ENCODE data around the gene PFKFB2. TPM values are rescaled to one million over a fixed set of nuclear protein-coding genes. Genes with fewer than 3 reads are reported as not detected.

Gene PFKFB2
- polyA plus RNA-seq, 1 donor from 2014 or later = 9.8 TPM

- H4K20me1 ChIP-seq (ENCODE audit: insufficient read depth) = no peaks in the 10 kb centered on the region
Observed at GRCh38 chr1:207039380-207040180, 13.5 kb upstream of the PFKFB2 start.

GRCh38 chr1:207040181-207040533 lies 12.9 kb upstream of the PFKFB2 start:
- Histone ChIP-seq H3K27ac (ENCODE audit: low read length) (no peak overlapping the region), H3F3A (ENCODE audit: insufficient read depth, low read length, poor library complexity, severe bottlenecking) (no peaks in the 10 kb centered on the region), H3K4me3 (ENCODE audit: low read length) (no peak overlapping the region), H3K79me2 (replicated peaks; ENCODE audit: insufficient read depth, low read length) (peaks cover 4% of the 10 kb centered on the region), H4K20me1 (ENCODE audit: insufficient read depth) (no peaks in the 10 kb centered on the region), H3K36me3 (ENCODE audit: insufficient read depth, low read length) (no peaks in the 10 kb centered on the region), H2AFZ (ENCODE audit: low read depth, low read length) (no peak overlapping the region), H3K9me2 (ENCODE audit: insufficient read depth, low read length) (no peaks in the 10 kb centered on the region), H3K9ac (ENCODE audit: low read length) (no peak overlapping the region), H3K27me3 (ENCODE audit: insufficient read depth, low read depth, low read length) (no peaks in the 10 kb centered on the region), H3K4me2 (ENCODE audit: low read length) (no peak overlapping the region), H3K9me3 (ENCODE audit: low read length) (no peaks in the 10 kb centered on the region)
- TF ChIP-seq POLR2AphosphoS5 (IDR thresholded peaks at IDR 0.05) (no peak), EZH2 (IDR thresholded peaks at IDR 0.05; ENCODE audit: borderline replicate concordance, insufficient read depth, low read length, poor library complexity, severe bottlenecking) (no peak), TAF1 (IDR thresholded peaks at IDR 0.05; ENCODE audit: low read depth) (no peak), RAD21 (conservative IDR thresholded peaks at IDR 0.05) (no peak), REST (IDR thresholded peaks at IDR 0.05; ENCODE audit: borderline replicate concordance) (no peak)

More at GRCh38 chr1:207039380-207040180, 13.5 kb upstream of the PFKFB2 start:
- Histone ChIP-seq H3K36me3 (ENCODE audit: insufficient read depth, low read length) (no peaks in the 10 kb centered on the region), H2AFZ (ENCODE audit: low read depth, low read length) (no peak overlapping the region), H3K9me3 (ENCODE audit: low read length) (no peaks in the 10 kb centered on the region), H3K79me2 (replicated peaks; ENCODE audit: insufficient read depth, low read length) (no peaks in the 10 kb centered on the region), H3K27me3 (ENCODE audit: insufficient read depth, low read depth, low read length) (no peaks in the 10 kb centered on the region), H3K27ac (ENCODE audit: low read length) (no peak overlapping the region), H3K9ac (ENCODE audit: low read length) (no peak overlapping the region), H3K4me3 (ENCODE audit: low read length) (no peak overlapping the region), H3F3A (ENCODE audit: insufficient read depth, low read length, poor library complexity, severe bottlenecking) (no peaks in the 10 kb centered on the region), H3K9me2 (ENCODE audit: insufficient read depth, low read length) (no peaks in the 10 kb centered on the region), H3K4me2 (ENCODE audit: low read length) (no peak overlapping the region)
- TF ChIP-seq CTCF (IDR thresholded peaks at IDR 0.05; ENCODE audit: poor library complexity, severe bottlenecking) (no peak), EZH2 (IDR thresholded peaks at IDR 0.05; ENCODE audit: borderline replicate concordance, insufficient read depth, low read length, poor library complexity, severe bottlenecking) (no peak), MXI1 (conservative IDR thresholded peaks at IDR 0.05; ENCODE audit: poor library complexity, severe bottlenecking) (no peak), REST (IDR thresholded peaks at IDR 0.05; ENCODE audit: borderline replicate concordance) (no peak), RAD21 (conservative IDR thresholded peaks at IDR 0.05) (no peak), SMC3 (conservative IDR thresholded peaks at IDR 0.05; ENCODE audit: poor library complexity) (no peak), POLR2AphosphoS5 (IDR thresholded peaks at IDR 0.05) (no peak), TAF1 (IDR thresholded peaks at IDR 0.05; ENCODE audit: low read depth) (no peak), EP300 (conservative IDR thresholded peaks at IDR 0.05; ENCODE audit: poor library complexity, severe bottlenecking) (no peak)
